SK-N-SH treated with all-trans-retinoic acid at 6 μM for 48 hours (cell line): ENCODE data around the gene CAND2.

Experiments used
- ARNTL ChIP-seq: fragments of 450-650 bp; formaldehyde crosslinking; IDR thresholded peaks from 2 replicates; pipeline ENCODE4 v1.5.0; 2020; ENCODE audit warnings: low read depth, mild to moderate bottlenecking, moderate library complexity, borderline replicate concordance
- CREB5 ChIP-seq: fragments of 250-450 bp; sonication (Bioruptor Pico); IDR thresholded peaks from 2 replicates; pipeline ENCODE4 v1.5.1; 2020; ENCODE audit warnings: low read depth, mild to moderate bottlenecking, moderate library complexity
- CSRNP3 ChIP-seq: fragments of 250-450 bp; sonication (Bioruptor Pico); IDR thresholded peaks from 2 replicates; pipeline ENCODE4 v1.5.1; 2021; ENCODE audit warnings: mild to moderate bottlenecking, moderate library complexity
- ESRRG ChIP-seq: fragments of 250-450 bp; sonication (Bioruptor Pico); IDR thresholded peaks from 2 replicates; pipeline ENCODE4 v1.6.1; 2021; ENCODE audit warnings: mild to moderate bottlenecking
- GLIS3 ChIP-seq: fragments of 250-450 bp; sonication (Bioruptor Pico); IDR thresholded peaks from 2 replicates; pipeline ENCODE4 v1.5.0; 2020; ENCODE audit warnings: mild to moderate bottlenecking, moderate library complexity
- ZFP3 ChIP-seq: fragments of 250-450 bp; sonication (Bioruptor Pico); IDR thresholded peaks from 2 replicates; pipeline ENCODE4 v1.5.0; 2020; ENCODE audit warnings: mild to moderate bottlenecking, moderate library complexity

GRCh38 chr3:12771236-12771635, 25.2 kb upstream of the CAND2 start:
- TF ChIP-seq CREB5 (CRISPR knock-in tag) (no peak), ZFP3 (CRISPR knock-in tag) (no peak), GLIS3 (no peak), ESRRG (CRISPR knock-in tag) (no peak), CSRNP3 (CRISPR knock-in tag) (no peak), ARNTL (CRISPR knock-in tag) (no peak)
